PC-3 (cell line): Measurements from ENCODE around the gene SNRPA1.

Experiments
- EZH2 ChIP-seq: fragments of 300-600 bp; sonication (generic); IDR thresholded peaks from one replicate; pipeline ENCODE4 v1.6.1; 2017; ENCODE audit warnings: antibody characterized with exemption, mild to moderate bottlenecking, low read length; ENCODE audit not compliant: unreplicated experiment
- EZH2phosphoT487 ChIP-seq: fragments of 300-600 bp; sonication (generic); IDR thresholded peaks from 2 replicates; pipeline ENCODE4 v1.6.1; 2018; ENCODE audit warnings: mild to moderate bottlenecking, antibody characterized with exemption, low read length, borderline replicate concordance
- TF ChIP-seq, protein P1 (sequence below): fragments of 300-600 bp; sonication (generic); conservative IDR thresholded peaks from 2 replicates; pipeline ENCODE4 v1.5.1; 2017; ENCODE audit warnings: antibody characterized with exemption, low read depth, mild to moderate bottlenecking, low read length

DNA sequence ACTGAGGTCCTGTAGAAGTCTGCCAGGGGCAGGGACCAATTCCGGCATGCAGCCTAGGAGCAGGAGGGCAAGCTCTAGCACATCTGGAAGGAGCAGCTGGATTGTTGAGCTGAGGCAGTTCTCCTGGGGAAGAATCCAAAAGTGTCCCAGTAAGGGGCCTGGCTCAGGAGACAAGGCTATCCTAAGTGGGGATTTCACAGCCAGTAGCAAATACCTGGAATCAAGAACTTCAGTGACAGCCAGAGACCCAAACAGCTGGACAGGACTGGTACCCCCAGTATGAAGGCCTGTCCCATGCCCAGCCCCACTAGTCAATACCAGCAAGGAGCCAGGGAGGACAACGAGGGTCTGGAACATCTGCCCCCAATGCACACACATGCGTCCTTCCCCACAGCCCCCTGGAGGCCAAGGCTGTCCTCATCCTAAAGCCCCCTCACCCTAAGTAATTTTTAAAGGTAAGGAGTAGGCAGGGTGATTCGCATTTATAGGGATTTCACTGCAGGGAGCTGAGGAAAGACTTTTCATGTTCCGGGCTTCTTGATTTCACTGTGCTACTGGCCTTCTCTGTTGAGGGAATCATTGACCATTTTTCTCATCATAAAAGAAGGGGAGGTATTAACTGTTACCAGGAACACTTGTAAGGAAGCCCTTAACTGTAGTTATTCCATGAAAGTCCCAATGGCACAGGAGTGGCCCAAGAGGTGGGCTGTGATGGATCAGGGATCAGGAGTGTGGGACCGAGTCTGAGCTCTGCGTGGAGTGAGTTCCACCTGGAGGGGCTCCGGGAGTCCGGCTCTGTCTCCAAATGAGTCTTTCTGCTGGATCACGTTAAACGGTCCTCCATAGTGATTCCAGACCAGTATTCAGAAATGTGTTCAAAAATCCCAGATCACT lies 40.6 kb downstream of the SNRPA1 start:
- TF ChIP-seq, protein P1, sequence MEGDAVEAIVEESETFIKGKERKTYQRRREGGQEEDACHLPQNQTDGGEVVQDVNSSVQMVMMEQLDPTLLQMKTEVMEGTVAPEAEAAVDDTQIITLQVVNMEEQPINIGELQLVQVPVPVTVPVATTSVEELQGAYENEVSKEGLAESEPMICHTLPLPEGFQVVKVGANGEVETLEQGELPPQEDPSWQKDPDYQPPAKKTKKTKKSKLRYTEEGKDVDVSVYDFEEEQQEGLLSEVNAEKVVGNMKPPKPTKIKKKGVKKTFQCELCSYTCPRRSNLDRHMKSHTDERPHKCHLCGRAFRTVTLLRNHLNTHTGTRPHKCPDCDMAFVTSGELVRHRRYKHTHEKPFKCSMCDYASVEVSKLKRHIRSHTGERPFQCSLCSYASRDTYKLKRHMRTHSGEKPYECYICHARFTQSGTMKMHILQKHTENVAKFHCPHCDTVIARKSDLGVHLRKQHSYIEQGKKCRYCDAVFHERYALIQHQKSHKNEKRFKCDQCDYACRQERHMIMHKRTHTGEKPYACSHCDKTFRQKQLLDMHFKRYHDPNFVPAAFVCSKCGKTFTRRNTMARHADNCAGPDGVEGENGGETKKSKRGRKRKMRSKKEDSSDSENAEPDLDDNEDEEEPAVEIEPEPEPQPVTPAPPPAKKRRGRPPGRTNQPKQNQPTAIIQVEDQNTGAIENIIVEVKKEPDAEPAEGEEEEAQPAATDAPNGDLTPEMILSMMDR = no peak
- TF ChIP-seq EZH2 = no peak
- no peak for TF ChIP-seq EZH2phosphoT487
